T follicular helper cell (primary cell): Measurements from ENCODE around the gene UGT1A8.
A peak's percentile ranks its signal among the peaks of the same experiment; 100 is the strongest.
"Not testable (repeated sequence)": the region's sequence is repeated elsewhere in the genome, so short reads cannot be mapped to it uniquely, and the experiment has no call there.

Experiments
- DNase-seq: peaks from one replicate; pipeline ENCODE4 v3.0.0-alpha.2; 2020; ENCODE audit warnings: low read depth

The UGT1A8 gene

GRCh38 chr2:233686928-233687327, 69.5 kb downstream of the UGT1A8 start:
- no peak for DNase-seq

- DNase-seq: no peak
Measured at GRCh38 chr2:233688341-233688740, 70.9 kb downstream of the UGT1A8 start.

- no peak for DNase-seq
Measured at GRCh38 chr2:233689031-233689430, 71.6 kb downstream of the UGT1A8 start.

GRCh38 chr2:233689501-233689900, 72.1 kb downstream of the UGT1A8 start:
- no peak for DNase-seq

- no peak for DNase-seq
Measured at GRCh38 chr2:233690444-233690843, 73.0 kb downstream of the UGT1A8 start.

GRCh38 chr2:233691443-233692433, 74.3 kb downstream of the UGT1A8 start:
- no peak for DNase-seq

GRCh38 chr2:233692648-233693047, 75.2 kb downstream of the UGT1A8 start, which contains the start of gene UGT1A6:
TSS of gene UGT1A6 (plus strand) at chr2:233692890. CDS start at chr2:233693005, 115 bp downstream.
- DNase-seq: no peak

- DNase-seq: no peak
Measured at GRCh38 chr2:233693963-233694362, 76.5 kb downstream of the UGT1A8 start.

- DNase-seq: no peak
Measured at GRCh38 chr2:233698740-233699139, 81.3 kb downstream of the UGT1A8 start.

- no peak for DNase-seq
Measured at GRCh38 chr2:233699424-233700027, 82.1 kb downstream of the UGT1A8 start.

GRCh38 chr2:233700028-233700635, 82.7 kb downstream of the UGT1A8 start:
- DNase-seq: no peak

GRCh38 chr2:233700842-233701241, 83.4 kb downstream of the UGT1A8 start:
- DNase-seq: not testable (repeated sequence)

- DNase-seq: no peak
Measured at GRCh38 chr2:233702238-233702637, 84.8 kb downstream of the UGT1A8 start.

GRCh38 chr2:233705911-233706506, 88.6 kb downstream of the UGT1A8 start:
- DNase-seq: no peak

GRCh38 chr2:233706720-233707119, 89.3 kb downstream of the UGT1A8 start:
- no peak for DNase-seq

GRCh38 chr2:233707940-233708644, 90.7 kb downstream of the UGT1A8 start:
- DNase-seq: no peak

- no peak for DNase-seq
Measured at GRCh38 chr2:233708942-233709341, 91.5 kb downstream of the UGT1A8 start.

- DNase-seq: peak; percentile 41
Measured at GRCh38 chr2:233711312-233712008, 94.0 kb downstream of the UGT1A8 start.

- no peak for DNase-seq
Measured at GRCh38 chr2:233712611-233713261, 95.3 kb downstream of the UGT1A8 start, which contains the start of gene UGT1A5. TSS of gene UGT1A5 (plus strand) at chr2:233712907. CDS start at chr2:233712992, 85 bp downstream.

GRCh38 chr2:233713262-233713615, 95.8 kb downstream of the UGT1A8 start:
- no peak for DNase-seq
